ENCODE measurements around the gene KLHL12. TPM values are rescaled to one million over a fixed set of nuclear protein-coding genes. Genes with fewer than 3 reads are reported as not detected.
"Not testable (repeated sequence)": the region's sequence is repeated elsewhere in the genome, so short reads cannot be mapped to it uniquely, and the experiment has no call there.

Gene KLHL12
- total RNA-seq, 1 donor from 2014 or later, result 51.1 TPM

DNA sequence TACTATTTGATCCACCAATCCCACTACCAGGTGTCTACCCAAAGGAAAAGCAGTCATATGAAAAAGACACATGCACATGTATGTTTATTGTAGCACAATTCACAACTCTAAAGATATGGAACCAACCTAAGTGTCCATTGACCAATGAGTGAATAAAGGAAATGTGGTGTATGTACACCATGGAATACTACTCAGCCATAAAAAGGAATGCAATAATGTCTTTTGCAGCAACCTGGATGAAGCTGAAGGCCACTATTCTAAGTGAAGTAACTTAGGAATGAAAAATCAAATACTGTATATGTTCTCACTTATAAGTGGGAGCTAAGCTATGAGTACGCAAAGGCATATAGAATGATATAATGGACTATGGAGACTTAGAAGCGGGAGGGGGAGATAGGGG is 18.4 kb upstream of the KLHL12 start:
- H3K4me3 ChIP-seq (ENCODE audit: low read depth, low read length), result no peak overlapping the region
- no peaks in the 10 kb centered on the region for H3K27me3 ChIP-seq (ENCODE audit: control insufficient read depth, insufficient read depth, low read length)
- TF ChIP-seq, protein P1, sequence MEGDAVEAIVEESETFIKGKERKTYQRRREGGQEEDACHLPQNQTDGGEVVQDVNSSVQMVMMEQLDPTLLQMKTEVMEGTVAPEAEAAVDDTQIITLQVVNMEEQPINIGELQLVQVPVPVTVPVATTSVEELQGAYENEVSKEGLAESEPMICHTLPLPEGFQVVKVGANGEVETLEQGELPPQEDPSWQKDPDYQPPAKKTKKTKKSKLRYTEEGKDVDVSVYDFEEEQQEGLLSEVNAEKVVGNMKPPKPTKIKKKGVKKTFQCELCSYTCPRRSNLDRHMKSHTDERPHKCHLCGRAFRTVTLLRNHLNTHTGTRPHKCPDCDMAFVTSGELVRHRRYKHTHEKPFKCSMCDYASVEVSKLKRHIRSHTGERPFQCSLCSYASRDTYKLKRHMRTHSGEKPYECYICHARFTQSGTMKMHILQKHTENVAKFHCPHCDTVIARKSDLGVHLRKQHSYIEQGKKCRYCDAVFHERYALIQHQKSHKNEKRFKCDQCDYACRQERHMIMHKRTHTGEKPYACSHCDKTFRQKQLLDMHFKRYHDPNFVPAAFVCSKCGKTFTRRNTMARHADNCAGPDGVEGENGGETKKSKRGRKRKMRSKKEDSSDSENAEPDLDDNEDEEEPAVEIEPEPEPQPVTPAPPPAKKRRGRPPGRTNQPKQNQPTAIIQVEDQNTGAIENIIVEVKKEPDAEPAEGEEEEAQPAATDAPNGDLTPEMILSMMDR (IDR thresholded peaks at IDR 0.05; ENCODE audit: insufficient read depth, low read length, severe bottlenecking), result no peak
- DNase-seq (ENCODE audit: low read depth) (no peak), FAIRE-seq (no peak)
- H3K36me3 ChIP-seq (ENCODE audit: control insufficient read depth, insufficient read depth, low read length), result peaks cover 31% of the 10 kb centered on the region

DNA sequence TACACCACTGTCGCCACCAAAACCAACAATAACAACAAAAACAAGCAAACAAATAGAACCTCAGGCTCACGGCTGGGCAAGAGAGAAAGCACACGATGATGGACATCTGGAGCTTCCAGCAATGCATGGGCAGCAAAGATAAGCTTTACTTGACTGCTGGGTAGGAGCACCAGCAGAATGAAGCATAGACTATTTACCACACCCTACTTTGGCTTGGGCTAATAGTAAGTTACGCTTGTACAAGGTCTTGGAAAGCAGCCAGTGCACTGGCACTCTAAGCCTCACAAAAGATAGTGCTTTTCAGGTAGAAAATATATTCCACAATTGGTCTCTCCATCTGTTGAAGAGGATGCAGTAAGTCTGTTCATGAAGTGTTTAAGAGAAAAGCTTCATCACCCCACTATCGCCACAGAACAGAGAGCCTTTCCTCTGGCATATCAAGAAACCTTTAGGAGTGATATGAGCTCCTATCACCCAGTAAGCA is 17.4 kb upstream of the KLHL12 start:
- Histone ChIP-seq H3K36me3 (ENCODE audit: control insufficient read depth, insufficient read depth, low read length) (peaks cover 28% of the 10 kb centered on the region), H3K27me3 (ENCODE audit: control insufficient read depth, insufficient read depth, low read length) (no peaks in the 10 kb centered on the region), H3K4me3 (ENCODE audit: low read depth, low read length) (no peak overlapping the region)
- FAIRE-seq (no peak), DNase-seq (ENCODE audit: low read depth) (no peak)
- TF ChIP-seq, protein P1 (IDR thresholded peaks at IDR 0.05; ENCODE audit: insufficient read depth, low read length, severe bottlenecking), result no peak

DNA sequence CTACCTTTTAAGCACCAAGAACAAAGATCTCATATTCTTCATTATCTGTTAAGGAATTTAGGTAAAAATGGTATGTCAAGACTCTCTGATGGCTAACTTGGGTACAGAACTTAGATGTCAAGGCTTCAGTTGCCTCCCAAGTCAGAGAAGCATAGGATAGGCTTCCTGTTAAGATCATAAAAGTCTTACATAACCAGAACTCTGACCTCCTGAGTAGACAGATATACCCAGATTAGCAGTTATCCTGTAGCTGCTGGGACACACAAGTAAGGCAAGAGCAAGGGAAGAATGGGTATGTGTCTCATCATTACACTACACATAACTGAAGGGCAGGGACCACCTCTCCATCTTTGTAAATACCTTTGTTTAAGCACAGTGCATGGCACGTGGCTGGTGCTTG is 15.4 kb upstream of the KLHL12 start:
- H3K36me3 ChIP-seq (ENCODE audit: control insufficient read depth, insufficient read depth, low read length), result peaks cover 23% of the 10 kb centered on the region

DNA sequence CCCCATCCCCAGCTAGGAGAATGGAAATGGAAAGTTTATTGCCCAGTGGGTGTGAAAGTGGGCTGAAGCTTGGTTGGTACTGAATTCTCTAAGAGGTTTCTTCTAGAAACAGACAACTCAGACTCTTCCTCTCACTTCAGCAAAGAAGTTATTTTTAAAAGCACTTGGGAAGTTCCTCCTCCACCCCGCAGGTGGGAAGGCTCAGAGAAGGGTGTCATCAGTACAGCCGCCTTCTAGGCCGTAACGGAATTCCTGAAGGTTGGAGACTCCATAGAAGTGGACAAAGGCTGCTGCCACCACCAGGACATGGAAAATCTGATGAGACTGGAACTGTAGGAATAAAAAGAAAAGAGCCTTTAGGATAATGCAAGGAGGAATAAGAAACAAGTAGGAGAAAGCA is 14.3 kb upstream of the KLHL12 start:
- TF ChIP-seq, protein P1 (IDR thresholded peaks at IDR 0.05; ENCODE audit: insufficient read depth, low read length, severe bottlenecking), result no peak
- DNase-seq (ENCODE audit: low read depth) (no peak), FAIRE-seq (no peak)
- no peaks in the 10 kb centered on the region for H3K27me3 ChIP-seq (ENCODE audit: control insufficient read depth, insufficient read depth, low read length)
- H3K36me3 ChIP-seq (ENCODE audit: control insufficient read depth, insufficient read depth, low read length), result peaks cover 21% of the 10 kb centered on the region
- H3K4me3 ChIP-seq (ENCODE audit: low read depth, low read length), result no peak overlapping the region

More for the DNA sequence above, 15.4 kb upstream of the KLHL12 start:
- DNase-seq (ENCODE audit: low read depth) (no peak), FAIRE-seq (no peak)
- TF ChIP-seq, protein P1 (IDR thresholded peaks at IDR 0.05; ENCODE audit: insufficient read depth, low read length, severe bottlenecking), result no peak
- Histone ChIP-seq H3K4me3 (ENCODE audit: low read depth, low read length) (no peak overlapping the region), H3K27me3 (ENCODE audit: control insufficient read depth, insufficient read depth, low read length) (no peaks in the 10 kb centered on the region)

DNA sequence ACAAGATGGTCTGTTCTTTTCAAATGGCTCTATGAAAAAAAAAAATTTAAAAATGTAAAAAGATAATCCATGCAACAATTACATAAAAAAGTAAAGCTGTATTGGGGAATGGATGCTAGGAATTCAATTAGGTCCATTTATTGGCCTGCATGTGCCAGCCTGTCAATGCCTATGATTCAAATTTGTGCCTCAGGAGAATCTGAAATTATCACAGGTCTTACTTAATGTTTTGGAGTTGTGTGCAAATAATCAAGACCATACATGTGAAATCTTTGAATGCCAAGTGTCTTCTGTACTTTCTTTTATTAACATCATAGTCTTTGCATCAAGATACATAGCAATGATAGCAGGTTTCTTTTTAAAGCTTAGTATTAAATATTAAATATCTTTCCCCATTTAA is 13.5 kb upstream of the KLHL12 start:
- TF ChIP-seq, protein P1 (IDR thresholded peaks at IDR 0.05; ENCODE audit: insufficient read depth, low read length, severe bottlenecking), result no peak
- Histone ChIP-seq H3K4me3 (ENCODE audit: low read depth, low read length) (no peak overlapping the region), H3K36me3 (ENCODE audit: control insufficient read depth, insufficient read depth, low read length) (peaks cover 20% of the 10 kb centered on the region), H3K27me3 (ENCODE audit: control insufficient read depth, insufficient read depth, low read length) (no peaks in the 10 kb centered on the region)
- DNase-seq (ENCODE audit: low read depth) (peak; percentile 68), FAIRE-seq (no peak)

DNA sequence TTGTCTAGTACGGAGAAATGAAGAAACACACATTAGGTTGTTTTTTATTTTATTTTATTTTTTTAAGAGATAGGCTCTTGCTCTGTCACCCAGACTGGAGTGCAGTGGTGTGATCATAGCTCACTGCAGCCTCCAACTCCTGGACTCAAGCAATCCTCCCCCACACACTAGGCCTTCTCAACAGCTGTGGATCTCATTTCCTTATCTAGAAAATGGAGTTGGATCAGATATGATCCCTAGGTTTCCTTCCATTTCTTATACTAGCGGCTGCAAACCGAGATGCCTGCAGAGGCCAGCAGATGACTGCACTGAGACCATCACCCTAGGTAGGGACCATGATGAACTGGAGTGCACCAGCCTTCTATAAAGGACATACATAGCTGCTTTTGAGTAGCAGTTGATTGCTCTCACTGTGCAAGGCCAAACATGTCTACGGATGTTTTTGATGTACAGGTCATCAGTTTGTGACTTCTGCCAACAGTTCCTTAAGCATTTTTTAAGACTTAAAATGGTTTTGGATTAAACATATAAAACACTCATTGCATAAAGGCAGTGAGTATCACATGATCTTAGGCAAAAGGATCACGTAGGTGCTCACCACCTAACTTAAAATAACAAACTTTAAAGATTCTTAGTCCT is 11.4 kb upstream of the KLHL12 start:
- Histone ChIP-seq H3K36me3 (ENCODE audit: control insufficient read depth, insufficient read depth, low read length) (peaks cover 9% of the 10 kb centered on the region), H3K4me3 (ENCODE audit: low read depth, low read length) (no peak overlapping the region), H3K27me3 (ENCODE audit: control insufficient read depth, insufficient read depth, low read length) (no peaks in the 10 kb centered on the region)
- DNase-seq (ENCODE audit: low read depth) (peak; percentile 51), FAIRE-seq (no peak)
- TF ChIP-seq, protein P1 (IDR thresholded peaks at IDR 0.05; ENCODE audit: insufficient read depth, low read length, severe bottlenecking), result no peak

DNA sequence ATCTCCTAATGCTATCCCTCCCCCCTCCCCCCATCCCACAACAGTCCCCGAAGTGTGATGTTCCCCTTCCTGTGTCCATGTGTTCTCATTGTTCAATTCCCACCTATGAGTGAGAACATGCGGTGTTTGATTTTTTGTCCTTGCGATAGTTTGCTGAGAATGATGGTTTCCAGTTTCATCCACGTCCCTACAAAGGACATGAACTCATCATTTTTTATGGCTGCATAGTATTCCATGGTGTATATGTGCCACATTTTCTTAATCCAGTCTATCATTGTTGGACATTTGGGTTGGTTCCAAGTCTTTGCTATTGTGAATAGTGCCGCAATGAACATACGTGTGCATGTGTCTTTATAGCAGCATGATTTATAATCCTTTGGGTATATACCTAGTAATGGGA is 9.4 kb upstream of the KLHL12 start:
- H3K27me3 ChIP-seq (ENCODE audit: control insufficient read depth, insufficient read depth, low read length); DNase-seq (ENCODE audit: low read depth); FAIRE-seq; H3K4me3 ChIP-seq (ENCODE audit: low read depth, low read length); H3K36me3 ChIP-seq (ENCODE audit: control insufficient read depth, insufficient read depth, low read length): not testable (repeated sequence)

Measured in bronchial epithelial cell (primary cell).